PC-3 (cell line): Measurements from ENCODE around the gene EFL1. TPM values are rescaled to one million over a fixed set of nuclear protein-coding genes. Genes with fewer than 3 reads are reported as not detected.

ENCODE experiments used
- ATAC-seq: fragments of 200-7000 bp; cut with Tn5 transposase; 2 replicates; pipeline ENCODE4 v1.9.1; 2020; ENCODE audit warnings: mild to moderate bottlenecking, moderate library complexity
- BruUV-seq: library from RNA; stranded (reverse); fragments of 400-500 nt; replicated peaks from 2 replicates; lab custom pipeline; 2021; lab: Mats Ljungman, UMichigan
- CTCF ChIA-PET: fragments of 300-600 bp; sonication (Branson Sonifier 250); formaldehyde crosslinking; loops from one replicate; lab custom pipeline; 2022; ENCODE audit warnings: antibody characterized with exemption; lab: Charles Lee
- POLR2A ChIA-PET: fragments of 300-600 bp; sonication (Branson Sonifier 250); formaldehyde crosslinking; loops from one replicate; lab custom pipeline; 2022; ENCODE audit warnings: antibody characterized with exemption; ENCODE audit not compliant: unreplicated experiment; lab: Charles Lee
- DNase-seq: peaks from one replicate; pipeline ENCODE4 v3.0.0-alpha.2; 2015
- H2AFZ ChIP-seq: fragments of 300-600 bp; sonication (generic); 2 replicates; pipeline ENCODE4 v1.6.0; 2016; ENCODE audit warnings: antibody characterized with exemption, low read length
- H3F3A ChIP-seq: fragments of 300-600 bp; sonication (generic); one replicate; pipeline ENCODE4 v1.6.0; 2017; ENCODE audit warnings: antibody characterized with exemption, low read length, control low read depth, mild to moderate bottlenecking; ENCODE audit not compliant: unreplicated experiment
- H3K27ac ChIP-seq: fragments of 300-600 bp; sonication (generic); 2 replicates; pipeline ENCODE4 v1.5.1; 2016; ENCODE audit warnings: mild to moderate bottlenecking, low read length
- H3K27me3 ChIP-seq: fragments of 300-600 bp; sonication (generic); 2 replicates; pipeline ENCODE4 v1.6.1; 2016; ENCODE audit warnings: low read length, mixed read lengths
- H3K36me3 ChIP-seq: fragments of 300-600 bp; sonication (generic); 2 replicates; pipeline ENCODE4 v1.6.1; 2016; ENCODE audit warnings: low read depth, mixed run types, low read length, mixed read lengths
- H3K4me1 ChIP-seq: fragments of 300-600 bp; sonication (generic); 2 replicates; pipeline ENCODE4 v1.5.1; 2016; ENCODE audit warnings: low read length; ENCODE audit not compliant: insufficient read depth
- H3K4me2 ChIP-seq: fragments of 300-600 bp; sonication (generic); 2 replicates; pipeline ENCODE4 v1.6.0; 2016; ENCODE audit warnings: low read length
- H3K4me3 ChIP-seq: fragments of 300-600 bp; sonication (generic); 2 replicates; pipeline ENCODE4 v1.5.1; 2016; ENCODE audit warnings: mild to moderate bottlenecking, low read length, mixed read lengths
- H3K79me2 ChIP-seq: fragments of 300-600 bp; sonication (generic); 2 replicates; pipeline ENCODE4 v1.6.1; 2017; ENCODE audit warnings: low read length, mixed read lengths
- H3K9ac ChIP-seq: fragments of 300-600 bp; sonication (generic); 2 replicates; pipeline ENCODE4 v1.6.0; 2016; ENCODE audit warnings: mild to moderate bottlenecking, low read length
- H3K9me2 ChIP-seq: fragments of 300-600 bp; sonication (generic); replicated peaks from 2 replicates; pipeline ENCODE4 v1.6.1; 2016; ENCODE audit warnings: mixed run types, low read length, mixed read lengths
- H3K9me3 ChIP-seq: fragments of 300-600 bp; sonication (generic); 2 replicates; pipeline ENCODE4 v1.6.1; 2016; ENCODE audit warnings: low read length, mixed read lengths
- H4K20me1 ChIP-seq: fragments of 300-600 bp; sonication (generic); 2 replicates; pipeline ENCODE4 v1.6.1; 2016; ENCODE audit warnings: low read length, mixed read lengths
- CTCF ChIP-seq: fragments of 300-600 bp; sonication (generic); conservative IDR thresholded peaks from 2 replicates; pipeline ENCODE4 v1.5.1; 2017; ENCODE audit warnings: antibody characterized with exemption, low read depth, mild to moderate bottlenecking, low read length
- EZH2 ChIP-seq: fragments of 300-600 bp; sonication (generic); IDR thresholded peaks from one replicate; pipeline ENCODE4 v1.6.1; 2017; ENCODE audit warnings: antibody characterized with exemption, mild to moderate bottlenecking, low read length; ENCODE audit not compliant: unreplicated experiment
- EZH2phosphoT487 ChIP-seq: fragments of 300-600 bp; sonication (generic); IDR thresholded peaks from 2 replicates; pipeline ENCODE4 v1.6.1; 2018; ENCODE audit warnings: mild to moderate bottlenecking, antibody characterized with exemption, low read length, borderline replicate concordance
- intact Hi-C: fragments of 100-400 bp; cut with micrococcal nuclease; formaldehyde crosslinking; loops from 2 replicates; pipeline ENCODE4 v1.9.0; 2023
- total RNA-seq: library from RNA; depleted of rRNA; stranded (reverse); fragments of >200 nt; gene quantifications from 2 replicates; pipeline ENCODE4 v1.2.3, GENCODE V29; 2014

EFL1 gene
- total RNA-seq, 1 experiment from 2014 or later = 14.7 TPM

GRCh38 chr15:82307714-82308081 lies 45.2 kb upstream of the EFL1 start:
- no peak overlapping the region for H3K9ac ChIP-seq
- ChIA-PET CTCF (no interaction called here), POLR2A (no interaction called here)
- TF ChIP-seq EZH2 = no peak
- TF ChIP-seq EZH2phosphoT487 = no peak
- TF ChIP-seq CTCF = no peak
- H3K4me1 ChIP-seq = no peaks in the 10 kb centered on the region
- DNase-seq (no peak), ATAC-seq (no peak)
- BruUV-seq = no TSS peak
- H3F3A ChIP-seq = no peaks in the 10 kb centered on the region
- H3K9me2 ChIP-seq = no peaks in the 10 kb centered on the region
- H3K36me3 ChIP-seq = no peaks in the 10 kb centered on the region
- no peak overlapping the region for H3K4me2 ChIP-seq
- intact Hi-C loops = no loop called here
- H3K27me3 ChIP-seq = no peaks in the 10 kb centered on the region
- no peak overlapping the region for H3K4me3 ChIP-seq
- no peak overlapping the region for H3K27ac ChIP-seq
- H3K9me3 ChIP-seq = no peaks in the 10 kb centered on the region
- H3K79me2 ChIP-seq = no peaks in the 10 kb centered on the region
- no peaks in the 10 kb centered on the region for H4K20me1 ChIP-seq
- no peak overlapping the region for H2AFZ ChIP-seq

GRCh38 chr15:82306791-82307713 lies 44.5 kb upstream of the EFL1 start:
- ATAC-seq (no peak), DNase-seq (no peak)
- Histone ChIP-seq H3K27ac (no peak overlapping the region), H3K9me3 (no peaks in the 10 kb centered on the region), H2AFZ (no peak overlapping the region), H3K27me3 (no peaks in the 10 kb centered on the region), H3K36me3 (no peaks in the 10 kb centered on the region), H3K9me2 (no peaks in the 10 kb centered on the region), H3F3A (no peaks in the 10 kb centered on the region), H3K4me2 (no peak overlapping the region), H3K4me3 (no peak overlapping the region), H3K4me1 (no peaks in the 10 kb centered on the region), H3K9ac (no peak overlapping the region), H4K20me1 (no peaks in the 10 kb centered on the region), H3K79me2 (no peaks in the 10 kb centered on the region)
- intact Hi-C loops = no loop called here
- BruUV-seq = no TSS peak
- CTCF ChIA-PET = no interaction called here
- POLR2A ChIA-PET = no interaction called here
- no peak for TF ChIP-seq EZH2phosphoT487
- TF ChIP-seq EZH2 = no peak
- TF ChIP-seq CTCF = no peak

- no peak for DNase-seq
- Histone ChIP-seq H3K4me3 (no peak overlapping the region), H3K4me1 (no peaks in the 10 kb centered on the region), H3K36me3 (no peaks in the 10 kb centered on the region), H3K27ac (no peak overlapping the region), H3K27me3 (no peaks in the 10 kb centered on the region), H3K79me2 (no peaks in the 10 kb centered on the region), H2AFZ (no peak overlapping the region), H3K9me3 (no peaks in the 10 kb centered on the region), H4K20me1 (no peaks in the 10 kb centered on the region), H3F3A (no peaks in the 10 kb centered on the region), H3K9ac (no peak overlapping the region), H3K9me2 (no peaks in the 10 kb centered on the region), H3K4me2 (no peak overlapping the region)
- CTCF ChIA-PET = no interaction called here
- BruUV-seq = no TSS peak
- POLR2A ChIA-PET = no interaction called here
- TF ChIP-seq EZH2 (no peak), CTCF (no peak), EZH2phosphoT487 (no peak)
- no peak for ATAC-seq
- intact Hi-C loops = no loop called here
Measured at GRCh38 chr15:82305621-82306048, 43.1 kb upstream of the EFL1 start.
